ENCODE measurements around the gene DPP8.
"Not testable (repeated sequence)": the region's sequence is repeated elsewhere in the genome, so short reads cannot be mapped to it uniquely, and the experiment has no call there.

The DPP8 gene

DNA sequence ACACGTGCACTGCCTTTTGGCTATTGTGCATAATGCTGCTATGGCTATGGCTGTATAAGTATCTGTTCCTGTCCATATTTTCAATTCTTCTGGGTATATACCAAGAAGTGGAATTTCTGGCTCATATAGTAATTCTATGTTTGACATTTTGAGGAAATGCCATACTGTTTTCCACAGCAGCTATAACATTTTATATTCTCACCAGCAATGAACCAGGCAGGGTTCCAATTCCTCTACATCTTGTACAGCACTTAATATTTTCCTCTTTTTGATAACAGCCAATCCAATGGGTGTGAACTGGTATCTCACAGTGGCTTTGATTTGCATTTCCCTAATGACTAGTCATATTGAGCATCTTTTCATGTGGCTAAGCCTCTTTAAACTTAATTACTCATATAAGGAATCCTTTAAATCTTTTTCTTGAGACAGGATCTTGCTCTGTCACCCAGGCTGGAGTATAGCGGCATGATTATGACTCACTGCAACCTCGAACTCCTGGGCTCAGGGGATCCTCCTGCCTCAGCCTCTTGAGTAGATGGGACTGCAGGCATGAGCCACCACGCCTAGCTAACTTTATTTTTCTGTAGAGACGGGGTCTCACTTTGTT lies 56.6 kb downstream of the DPP8 start:
- Histone ChIP-seq H4K20me1 (ENCODE audit: insufficient read depth) (no peaks in the 10 kb centered on the region), H3K27ac (no peak overlapping the region), H3K4me1 (ENCODE audit: low read depth, poor library complexity, severe bottlenecking) (no peaks in the 10 kb centered on the region), H3K79me2 (ENCODE audit: insufficient read depth, low read depth) (no peaks in the 10 kb centered on the region), H3K4me2 (no peak overlapping the region), H3K36me3 (ENCODE audit: insufficient read depth) (0 out of 2 replicates have a peak, but pooled peaks cover 5% of the 10 kb centered on the region), H2AFZ (ENCODE audit: low read depth) (no peak overlapping the region), H3K27me3 (ENCODE audit: insufficient read depth, low read depth) (no peaks in the 10 kb centered on the region), H3K4me3 (IDR thresholded peaks at IDR 0.05; ENCODE audit: insufficient read depth, low read depth, low read length) (no peak overlapping the region), H3K9ac (no peak overlapping the region)
- TF ChIP-seq, protein P1, sequence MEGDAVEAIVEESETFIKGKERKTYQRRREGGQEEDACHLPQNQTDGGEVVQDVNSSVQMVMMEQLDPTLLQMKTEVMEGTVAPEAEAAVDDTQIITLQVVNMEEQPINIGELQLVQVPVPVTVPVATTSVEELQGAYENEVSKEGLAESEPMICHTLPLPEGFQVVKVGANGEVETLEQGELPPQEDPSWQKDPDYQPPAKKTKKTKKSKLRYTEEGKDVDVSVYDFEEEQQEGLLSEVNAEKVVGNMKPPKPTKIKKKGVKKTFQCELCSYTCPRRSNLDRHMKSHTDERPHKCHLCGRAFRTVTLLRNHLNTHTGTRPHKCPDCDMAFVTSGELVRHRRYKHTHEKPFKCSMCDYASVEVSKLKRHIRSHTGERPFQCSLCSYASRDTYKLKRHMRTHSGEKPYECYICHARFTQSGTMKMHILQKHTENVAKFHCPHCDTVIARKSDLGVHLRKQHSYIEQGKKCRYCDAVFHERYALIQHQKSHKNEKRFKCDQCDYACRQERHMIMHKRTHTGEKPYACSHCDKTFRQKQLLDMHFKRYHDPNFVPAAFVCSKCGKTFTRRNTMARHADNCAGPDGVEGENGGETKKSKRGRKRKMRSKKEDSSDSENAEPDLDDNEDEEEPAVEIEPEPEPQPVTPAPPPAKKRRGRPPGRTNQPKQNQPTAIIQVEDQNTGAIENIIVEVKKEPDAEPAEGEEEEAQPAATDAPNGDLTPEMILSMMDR (conservative IDR thresholded peaks at IDR 0.05; ENCODE audit: low read depth, low read length): no peak

DNA sequence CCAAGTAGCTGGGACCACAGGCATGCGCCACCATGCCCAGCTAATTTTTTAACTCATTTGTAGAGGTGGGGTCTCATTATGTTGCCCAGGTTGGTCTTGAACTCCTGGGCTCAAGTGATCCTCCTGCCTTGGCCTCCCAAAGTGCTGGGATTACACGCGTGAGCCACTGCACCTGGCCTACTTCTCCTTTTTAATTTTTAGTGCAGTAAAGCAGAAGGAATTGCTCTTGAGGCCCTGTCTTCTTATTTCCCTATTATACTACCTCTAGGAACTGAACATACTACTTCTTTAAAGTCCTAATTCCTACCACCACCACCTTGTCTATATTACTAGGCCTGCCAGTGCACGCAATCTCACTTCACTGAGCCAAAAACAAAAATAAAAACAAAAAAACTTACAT lies 62.2 kb downstream of the DPP8 start:
- not testable (repeated sequence) for H3K79me2 ChIP-seq (ENCODE audit: insufficient read depth, low read depth); H3K27ac ChIP-seq; H3K4me1 ChIP-seq (ENCODE audit: low read depth, poor library complexity, severe bottlenecking); H3K27me3 ChIP-seq (ENCODE audit: insufficient read depth, low read depth); H3K36me3 ChIP-seq (ENCODE audit: insufficient read depth); H4K20me1 ChIP-seq (ENCODE audit: insufficient read depth); H3K4me2 ChIP-seq; H3K9ac ChIP-seq; H2AFZ ChIP-seq (ENCODE audit: low read depth); H3K4me3 ChIP-seq (IDR thresholded peaks at IDR 0.05; ENCODE audit: insufficient read depth, low read depth, low read length)

DNA sequence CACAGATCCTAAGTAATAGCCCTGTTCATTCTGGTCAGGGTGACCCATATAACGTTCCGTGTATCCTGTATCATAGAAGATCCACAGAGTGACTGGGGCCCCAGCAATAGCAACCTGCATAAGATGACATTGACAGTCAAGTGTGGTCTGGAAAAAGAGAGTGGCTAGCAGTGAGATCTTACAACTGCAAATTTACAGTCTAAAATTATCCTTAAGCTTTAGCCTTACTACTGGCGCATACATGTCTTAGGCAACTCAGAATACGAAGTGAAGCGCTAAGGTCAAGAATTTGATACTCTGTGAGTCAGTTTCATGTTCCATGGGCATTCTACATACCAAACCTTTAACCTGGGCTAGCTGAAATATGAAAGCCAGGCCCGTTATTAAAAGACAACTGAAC lies 65.5 kb downstream of the DPP8 start:
- H3K4me3 ChIP-seq (IDR thresholded peaks at IDR 0.05; ENCODE audit: insufficient read depth, low read depth, low read length): no peak overlapping the region
- H3K4me1 ChIP-seq (ENCODE audit: low read depth, poor library complexity, severe bottlenecking): no peaks in the 10 kb centered on the region
- H2AFZ ChIP-seq (ENCODE audit: low read depth): no peak overlapping the region
- H4K20me1 ChIP-seq (ENCODE audit: insufficient read depth): no peaks in the 10 kb centered on the region; the same call in 1 of the 2 replicates
- H3K36me3 ChIP-seq (ENCODE audit: insufficient read depth): no peaks in the 10 kb centered on the region; the same call in 1 of the 2 replicates
- H3K27me3 ChIP-seq (ENCODE audit: insufficient read depth, low read depth): no peaks in the 10 kb centered on the region
- no peak overlapping the region for H3K9ac ChIP-seq
- no peak overlapping the region for H3K27ac ChIP-seq
- H3K79me2 ChIP-seq (ENCODE audit: insufficient read depth, low read depth): no peaks in the 10 kb centered on the region
- H3K4me2 ChIP-seq: no peak overlapping the region
- TF ChIP-seq, protein P1 (conservative IDR thresholded peaks at IDR 0.05; ENCODE audit: low read depth, low read length): no peak

GRCh38 chr15:65450556-65450955 lies 66.9 kb downstream of the DPP8 start:
- Histone ChIP-seq H3K9ac (no peak overlapping the region), H3K79me2 (ENCODE audit: insufficient read depth, low read depth) (no peaks in the 10 kb centered on the region), H3K27ac (no peak overlapping the region), H3K36me3 (ENCODE audit: insufficient read depth) (no peaks in the 10 kb centered on the region; the same call in 1 of the 2 replicates), H4K20me1 (ENCODE audit: insufficient read depth) (no peaks in the 10 kb centered on the region; the same call in 1 of the 2 replicates), H3K4me3 (IDR thresholded peaks at IDR 0.05; ENCODE audit: insufficient read depth, low read depth, low read length) (no peak overlapping the region), H3K27me3 (ENCODE audit: insufficient read depth, low read depth) (no peaks in the 10 kb centered on the region), H3K4me2 (no peak overlapping the region), H2AFZ (ENCODE audit: low read depth) (no peak overlapping the region), H3K4me1 (ENCODE audit: low read depth, poor library complexity, severe bottlenecking) (no peaks in the 10 kb centered on the region)
- TF ChIP-seq, protein P1 (conservative IDR thresholded peaks at IDR 0.05; ENCODE audit: low read depth, low read length): no peak

DNA sequence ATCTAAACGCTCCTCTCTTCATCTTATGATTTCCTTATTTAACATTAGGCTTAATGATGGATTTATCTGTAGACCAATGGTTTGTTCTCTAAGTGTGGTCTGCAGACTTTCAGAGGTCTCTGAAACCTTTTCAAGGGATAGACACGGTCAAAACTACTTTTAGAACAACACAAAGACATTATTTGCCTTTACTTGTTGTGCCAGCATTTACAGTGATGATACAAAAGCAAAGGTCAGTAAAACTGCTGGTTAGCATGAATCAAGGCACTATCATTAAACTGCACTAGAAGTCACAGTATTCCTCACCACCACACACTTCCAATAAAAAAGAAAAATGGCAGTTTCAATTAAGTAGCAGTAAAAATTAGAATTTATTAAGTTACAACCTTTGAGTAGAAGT lies 70.3 kb downstream of the DPP8 start:
- no peak overlapping the region for H3K9ac ChIP-seq

More for the DNA sequence above, 70.3 kb downstream of the DPP8 start:
- no peak overlapping the region for H2AFZ ChIP-seq (ENCODE audit: low read depth)
- no peaks in the 10 kb centered on the region for H3K27me3 ChIP-seq (ENCODE audit: insufficient read depth, low read depth)
- no peaks in the 10 kb centered on the region; the same call in 1 of the 2 replicates for H3K36me3 ChIP-seq (ENCODE audit: insufficient read depth)
- TF ChIP-seq, protein P1 (conservative IDR thresholded peaks at IDR 0.05; ENCODE audit: low read depth, low read length): no peak
- no peak overlapping the region for H3K4me3 ChIP-seq (IDR thresholded peaks at IDR 0.05; ENCODE audit: insufficient read depth, low read depth, low read length)
- H4K20me1 ChIP-seq (ENCODE audit: insufficient read depth): no peaks in the 10 kb centered on the region; the same call in 1 of the 2 replicates
- no peak overlapping the region for H3K27ac ChIP-seq
- H3K79me2 ChIP-seq (ENCODE audit: insufficient read depth, low read depth): no peaks in the 10 kb centered on the region
- no peak overlapping the region for H3K4me2 ChIP-seq
- H3K4me1 ChIP-seq (ENCODE audit: low read depth, poor library complexity, severe bottlenecking): no peaks in the 10 kb centered on the region

All from KMS-11 (cell line).